Neuronal stem cell (in vitro differentiated cells): ENCODE measurements around the gene COL28A1.

Experiments used
- DNase-seq: peaks from one replicate; pipeline ENCODE4 v3.0.0-alpha.2; 2013; ENCODE audit warnings: low spot score
- H2AFZ ChIP-seq: one replicate; pipeline ENCODE4 v1.6.1; 2013; ENCODE audit warnings: mild to moderate bottlenecking, low read length, inconsistent platforms
- H2AK5ac ChIP-seq: 2 replicates; pipeline ENCODE4 v1.6.1; 2013; ENCODE audit warnings: low read depth, mild to moderate bottlenecking, inconsistent platforms, low read length, moderate library complexity, mixed read lengths
- H2BK120ac ChIP-seq: 2 replicates; pipeline ENCODE4 v1.6.1; 2013; ENCODE audit warnings: low read depth, mild to moderate bottlenecking, inconsistent platforms, low read length, moderate library complexity, mixed read lengths
- H2BK12ac ChIP-seq: one replicate; pipeline ENCODE4 v1.6.1; 2013; ENCODE audit warnings: low read length, inconsistent platforms
- H2BK15ac ChIP-seq: 2 replicates; pipeline ENCODE4 v1.6.1; 2013; ENCODE audit warnings: mild to moderate bottlenecking, low read length, inconsistent platforms, mixed read lengths
- H2BK5ac ChIP-seq: one replicate; pipeline ENCODE4 v1.6.1; 2013; ENCODE audit warnings: inconsistent platforms, mild to moderate bottlenecking, low read length, moderate library complexity
- H3K14ac ChIP-seq: one replicate; pipeline ENCODE4 v1.6.1; 2013; ENCODE audit warnings: low read length, inconsistent platforms
- H3K18ac ChIP-seq: 2 replicates; pipeline ENCODE4 v1.6.1; 2013; ENCODE audit warnings: low read length, inconsistent platforms
- H3K23ac ChIP-seq: 2 replicates; pipeline ENCODE4 v1.6.1; 2013; ENCODE audit warnings: low read depth, mild to moderate bottlenecking, mixed read lengths, low read length, inconsistent platforms; ENCODE audit not compliant: poor library complexity
- H3K27ac ChIP-seq: replicated peaks from 3 replicates; pipeline ENCODE4 v1.5.1; 2013; ENCODE audit warnings: low read length, inconsistent platforms
- H3K27me3 ChIP-seq, 3 experiments: 2 replicates each; pipeline ENCODE4 v1.6.1; 2013; ENCODE audit warnings: low read length in 3 of 3, mild to moderate bottlenecking in 2 of 3, inconsistent platforms in 1 of 3, low read depth in 1 of 3, mixed read lengths in 1 of 3, moderate library complexity in 1 of 3; ENCODE audit not compliant: control insufficient read depth in 3 of 3, insufficient read depth in 3 of 3
- H3K36me3 ChIP-seq, 2 donors: replicated peaks in 1 of 2; 2 replicates each; pipeline ENCODE4 v1.6.1; 2013; ENCODE audit warnings: low read length in 2 of 2; ENCODE audit not compliant: control insufficient read depth in 2 of 2, insufficient read depth in 2 of 2
- H3K4ac ChIP-seq: 2 replicates; pipeline ENCODE4 v1.6.1; 2013; ENCODE audit warnings: inconsistent platforms, mild to moderate bottlenecking, low read length, moderate library complexity
- H3K4me1 ChIP-seq, 2 donors: 1 replicate in 1 of 2; 2 replicates in 1 of 2; pipeline ENCODE4 v1.6.1; 2013; ENCODE audit warnings: low read length in 2 of 2, low read depth in 1 of 2; ENCODE audit not compliant: control insufficient read depth in 2 of 2, insufficient read depth in 1 of 2
- H3K4me2 ChIP-seq: one replicate; pipeline ENCODE4 v1.6.1; 2013; ENCODE audit warnings: mild to moderate bottlenecking, low read length, inconsistent platforms; ENCODE audit not compliant: insufficient read depth, poor library complexity, severe bottlenecking
- H3K4me3 ChIP-seq, 2 donors: 2 replicates each; pipeline ENCODE4 v1.5.1; 2013; ENCODE audit warnings: low read length in 2 of 2, mild to moderate bottlenecking in 2 of 2, inconsistent platforms in 1 of 2, moderate library complexity in 1 of 2
- H3K79me1 ChIP-seq: one replicate; pipeline ENCODE4 v1.6.1; 2013; ENCODE audit warnings: low read depth, mild to moderate bottlenecking, inconsistent platforms, low read length, moderate library complexity
- H3K9ac ChIP-seq: one replicate; pipeline ENCODE4 v1.6.1; 2013; ENCODE audit warnings: mild to moderate bottlenecking, low read depth, low read length, inconsistent platforms; ENCODE audit not compliant: poor library complexity
- H3K9me3 ChIP-seq, 2 donors: replicated peaks in 1 of 2; 2 replicates each; pipeline versions ENCODE3 to v1.6.1; 2013; ENCODE audit warnings: low read length in 2 of 2, mild to moderate bottlenecking in 2 of 2, inconsistent platforms in 1 of 2, low read depth in 1 of 2, mixed read lengths in 1 of 2, moderate library complexity in 1 of 2; ENCODE audit not compliant: control insufficient read depth in 2 of 2, insufficient read depth in 1 of 2
- H4K8ac ChIP-seq: one replicate; pipeline ENCODE4 v1.6.1; 2013; ENCODE audit warnings: low read depth, mild to moderate bottlenecking, inconsistent platforms, low read length, moderate library complexity
- H4K91ac ChIP-seq: one replicate; pipeline ENCODE4 v1.6.1; 2013; ENCODE audit warnings: low read length, low read depth, mild to moderate bottlenecking, inconsistent platforms; ENCODE audit not compliant: poor library complexity
- WGBS, 2 donors: extraction: QIAGEN DNeasy Blood & Tissue Kit; methylation state at CpG; one replicate each; pipeline ENCODE4 v1.1.7; 2013; ENCODE audit warnings: missing lambda C conversion rate in 2 of 2, mixed read lengths in 1 of 2; ENCODE audit not compliant: insufficient read length in 2 of 2, insufficient replicate concordance in 1 of 2; ENCODE audit errors: extremely low coverage in 2 of 2; 5-methylcytosine and 5-hydroxymethylcytosine counted together

The COL28A1 gene

DNA sequence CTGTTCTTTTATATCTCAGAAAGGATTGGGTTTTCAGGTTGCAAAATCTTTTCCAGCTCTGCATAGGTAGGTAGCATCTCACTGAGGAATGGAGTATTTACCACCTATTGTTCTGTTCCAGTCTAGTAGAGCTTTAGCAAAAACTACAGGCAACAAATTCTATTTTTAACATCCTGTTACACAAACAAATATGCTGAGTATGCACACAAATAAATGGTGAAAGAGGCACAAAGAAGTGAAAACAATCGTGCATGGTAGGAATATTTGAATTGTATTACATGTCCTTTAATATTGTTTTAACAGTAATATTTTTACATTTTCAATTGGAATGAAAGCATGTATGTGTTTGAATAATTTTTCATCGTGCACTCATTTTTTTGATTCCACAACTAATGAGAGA lies 16.5 kb upstream of the COL28A1 start:
- Histone ChIP-seq H3K79me1 (no peaks in the 10 kb centered on the region), H4K8ac (no peak overlapping the region), H3K27me3 (no peaks in the 10 kb centered on the region), H3K18ac (no peak overlapping the region), H3K4me3 (no peak overlapping the region), H3K36me3 (no peaks in the 10 kb centered on the region), H3K14ac (no peak overlapping the region), H2AK5ac (no peak overlapping the region), H3K9ac (no peak overlapping the region), H3K23ac (no peak overlapping the region), H2BK15ac (no peak overlapping the region), H3K9me3 (no peaks in the 10 kb centered on the region), H2BK12ac (no peak overlapping the region), H4K91ac (no peak overlapping the region), H3K4ac (no peak overlapping the region), H3K4me1 (peaks cover 0 to 3% of the 10 kb centered on the region in 2 donors), H3K4me2 (no peak overlapping the region), H2BK120ac (no peak overlapping the region), H3K27ac (no peak overlapping the region), H2BK5ac (no peak overlapping the region), H2AFZ (no peak overlapping the region)
- WGBS, 2 donors = no CpG with 5 or more reads among the region's 2 CpGs
- no peak for DNase-seq

DNA sequence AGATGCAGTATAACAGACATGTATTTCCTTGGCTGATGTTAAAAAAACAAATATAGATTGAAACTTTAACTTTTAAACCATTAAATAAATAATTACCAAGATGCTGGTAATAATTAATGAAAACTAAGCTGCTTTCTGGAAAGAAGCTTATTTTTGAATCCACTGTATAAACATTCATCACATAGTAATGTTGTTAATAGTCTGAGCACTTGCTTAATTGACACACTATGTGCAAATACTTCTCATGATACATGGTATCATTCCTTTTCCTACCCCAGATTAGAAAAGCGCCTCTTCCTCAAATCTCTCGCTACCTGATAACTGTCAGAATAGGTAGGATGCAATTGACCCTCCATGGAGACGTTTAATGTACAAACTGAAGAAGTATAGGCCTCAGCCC lies 15.0 kb upstream of the COL28A1 start:
- H3K9ac ChIP-seq = no peak overlapping the region
- H4K8ac ChIP-seq = no peak overlapping the region
- no peaks in the 10 kb centered on the region for H3K79me1 ChIP-seq
- H2AFZ ChIP-seq = no peak overlapping the region
- no peak overlapping the region for H3K18ac ChIP-seq
- no peak overlapping the region for H2BK120ac ChIP-seq
- no peak overlapping the region for H3K4me2 ChIP-seq
- H2AK5ac ChIP-seq = no peak overlapping the region
- H2BK5ac ChIP-seq = no peak overlapping the region
- no peaks in the 10 kb centered on the region for H3K27me3 ChIP-seq
- no peak overlapping the region for H3K23ac ChIP-seq
- no peak overlapping the region for H2BK15ac ChIP-seq
- H4K91ac ChIP-seq = no peak overlapping the region
- no peaks in the 10 kb centered on the region for H3K36me3 ChIP-seq
- no peak for DNase-seq
- peaks cover 0 to 3% of the 10 kb centered on the region in 2 donors for H3K4me1 ChIP-seq
- no peaks in the 10 kb centered on the region for H3K9me3 ChIP-seq
- no peak overlapping the region for H3K14ac ChIP-seq
- no peak overlapping the region for H2BK12ac ChIP-seq
- H3K4me3 ChIP-seq = no peak overlapping the region
- no peak overlapping the region for H3K27ac ChIP-seq
- H3K4ac ChIP-seq = no peak overlapping the region
- WGBS, 2 donors = no CpG with 5 or more reads among the region's 3 CpGs

DNA sequence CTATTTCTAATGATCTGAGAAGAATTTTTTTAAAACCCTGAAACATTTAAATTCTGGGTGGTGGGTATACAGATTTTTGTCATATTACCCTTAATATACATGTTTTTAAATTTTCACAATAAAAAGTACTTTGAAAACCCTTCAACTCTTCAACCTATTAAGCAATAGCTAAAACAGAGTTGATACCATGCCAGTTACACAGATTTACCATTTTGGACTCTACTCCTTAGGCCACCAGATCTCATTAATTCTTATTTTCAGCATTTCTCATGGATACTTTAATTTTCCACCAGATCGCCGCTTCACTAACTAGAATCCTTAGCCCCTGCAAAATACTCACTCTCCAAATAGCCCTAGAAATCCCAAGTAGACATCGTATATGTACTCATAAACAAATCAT lies 12.7 kb upstream of the COL28A1 start:
- Histone ChIP-seq H3K27ac (no peak overlapping the region), H2BK15ac (no peak overlapping the region), H3K9ac (no peak overlapping the region), H3K23ac (no peak overlapping the region), H3K4me3 (no peak overlapping the region), H3K18ac (no peak overlapping the region), H4K91ac (no peak overlapping the region), H2AFZ (no peak overlapping the region), H2BK12ac (no peak overlapping the region), H3K36me3 (no peaks in the 10 kb centered on the region), H2BK120ac (no peak overlapping the region), H3K4me1 (no peaks in the 10 kb centered on the region), H3K14ac (no peak overlapping the region), H3K4me2 (no peak overlapping the region), H3K4ac (no peak overlapping the region), H3K9me3 (no peaks in the 10 kb centered on the region), H2BK5ac (no peak overlapping the region), H3K27me3 (no peaks in the 10 kb centered on the region), H3K79me1 (no peaks in the 10 kb centered on the region), H4K8ac (no peak overlapping the region), H2AK5ac (no peak overlapping the region)
- DNase-seq = no peak
- WGBS, 2 donors = no CpG with 5 or more reads among the region's 3 CpGs

DNA sequence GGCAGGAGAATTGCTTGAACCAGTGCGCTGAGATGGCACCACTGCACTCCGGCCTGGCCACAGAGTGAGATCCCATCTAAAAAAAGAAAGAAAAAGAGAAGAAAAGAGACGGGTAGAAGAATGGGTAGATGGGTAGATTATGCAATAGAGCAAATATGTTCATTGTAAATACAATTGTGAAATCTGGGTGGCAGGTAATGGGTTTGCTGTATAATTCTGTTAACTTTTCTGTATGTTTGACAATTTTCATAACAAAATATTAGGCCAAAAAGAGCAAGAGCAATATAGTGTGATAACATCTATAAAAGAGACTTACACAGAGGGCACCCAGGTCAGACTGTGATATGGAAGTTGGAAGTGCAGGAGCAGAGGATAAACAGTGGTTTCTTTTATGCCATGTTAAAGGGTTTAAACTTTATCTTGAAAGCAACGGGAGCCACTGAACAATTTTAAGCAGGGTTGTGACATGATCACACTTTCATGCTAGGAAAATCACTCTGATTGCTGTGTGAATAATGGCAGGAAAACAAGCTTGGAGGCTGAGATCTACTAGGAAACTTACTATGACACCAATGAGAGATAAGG lies 6.7 kb upstream of the COL28A1 start:
- no peak for DNase-seq
- no peaks in the 10 kb centered on the region for H3K4me1 ChIP-seq
- no peaks in the 10 kb centered on the region for H3K79me1 ChIP-seq
- H3K9me3 ChIP-seq = no peaks in the 10 kb centered on the region
- no peak overlapping the region for H3K4me3 ChIP-seq
- H3K14ac ChIP-seq = no peak overlapping the region
- H3K9ac ChIP-seq = no peak overlapping the region
- no peaks in the 10 kb centered on the region for H3K36me3 ChIP-seq
- no peak overlapping the region for H3K23ac ChIP-seq
- H2BK5ac ChIP-seq = no peak overlapping the region
- no peak overlapping the region for H2AFZ ChIP-seq
- no peak overlapping the region for H2BK12ac ChIP-seq
- no peak overlapping the region for H3K18ac ChIP-seq
- no peak overlapping the region for H2AK5ac ChIP-seq
- H3K27me3 ChIP-seq = no peaks in the 10 kb centered on the region
- no peak overlapping the region for H2BK15ac ChIP-seq
- no peak overlapping the region for H4K91ac ChIP-seq
- 89% methylated on average over 1 of the region's 4 CpGs; no CpG with 5 or more reads in 1 of the 2 donors for WGBS, 2 donors
- H2BK120ac ChIP-seq = no peak overlapping the region
- no peak overlapping the region for H3K4ac ChIP-seq
- H3K27ac ChIP-seq = no peak overlapping the region
- no peak overlapping the region for H3K4me2 ChIP-seq
- no peak overlapping the region for H4K8ac ChIP-seq
